ENCODE results near the gene ADARB1.

The ADARB1 gene

GRCh38 chr21:45104560-45104959 is 30.2 kb downstream of the ADARB1 start:
- CTCF ChIA-PET = interaction anchor here (1.5 to 12.9 kb wide), 3 partner anchors 23 to 155 kb away, joined by 4 to 123 read pairs (median 120); no protein-coding TSS in a partner anchor
- DNase-seq (ENCODE audit: extremely low spot score) = no peak
- POLR2A ChIA-PET = no interaction called here
- TF ChIP-seq CTCF (IDR thresholded peaks at IDR 0.05; ENCODE audit: control extremely low read depth, extremely low read depth, low read depth, missing control alignments) = no peak

- no peak for DNase-seq (ENCODE audit: extremely low spot score)
- ChIA-PET CTCF (interaction anchor here (0.7 to 12.9 kb wide), 5 partner anchors 9 to 157 kb away, joined by 3 to 123 read pairs (median 8); no protein-coding TSS in a partner anchor), POLR2A (no interaction called here)
- no peak for TF ChIP-seq CTCF (IDR thresholded peaks at IDR 0.05; ENCODE audit: control extremely low read depth, extremely low read depth, low read depth, missing control alignments)
These were observed 31.6 kb downstream of the ADARB1 start for GRCh38 chr21:45105906-45106485.

- no peak for DNase-seq (ENCODE audit: extremely low spot score)
- POLR2A ChIA-PET = no interaction called here
- no peak for TF ChIP-seq CTCF (IDR thresholded peaks at IDR 0.05; ENCODE audit: control extremely low read depth, extremely low read depth, low read depth, missing control alignments)
- CTCF ChIA-PET = interaction anchor here (10.6 to 12.9 kb wide), 2 partner anchors 19 to 29 kb away, joined by 120 to 123 read pairs; no protein-coding TSS in a partner anchor
These were observed 33.8 kb downstream of the ADARB1 start for GRCh38 chr21:45108034-45108790.

- ChIA-PET CTCF (interaction anchor here (0.6 to 12.9 kb wide), 5 partner anchors 10 to 29 kb away, joined by 3 to 123 read pairs (median 12); no protein-coding TSS in a partner anchor), POLR2A (no interaction called here)
- no peak for TF ChIP-seq CTCF (IDR thresholded peaks at IDR 0.05; ENCODE audit: control extremely low read depth, extremely low read depth, low read depth, missing control alignments)
- no peak for DNase-seq (ENCODE audit: extremely low spot score)
These were observed 34.7 kb downstream of the ADARB1 start for GRCh38 chr21:45108808-45109781.

GRCh38 chr21:45109831-45110492 is 35.6 kb downstream of the ADARB1 start:
- no peak for TF ChIP-seq CTCF (IDR thresholded peaks at IDR 0.05; ENCODE audit: control extremely low read depth, extremely low read depth, low read depth, missing control alignments)
- ChIA-PET CTCF (interaction anchor here (0.6 to 10.6 kb wide), 6 partner anchors 11 to 28 kb away, joined by 3 to 123 read pairs (median 4); no protein-coding TSS in a partner anchor), POLR2A (no interaction called here)
- DNase-seq (ENCODE audit: extremely low spot score) = peak; percentile 82

Data from GM10248 (cell line).